ENCODE measurements around the gene RNU6-8.

DNA sequence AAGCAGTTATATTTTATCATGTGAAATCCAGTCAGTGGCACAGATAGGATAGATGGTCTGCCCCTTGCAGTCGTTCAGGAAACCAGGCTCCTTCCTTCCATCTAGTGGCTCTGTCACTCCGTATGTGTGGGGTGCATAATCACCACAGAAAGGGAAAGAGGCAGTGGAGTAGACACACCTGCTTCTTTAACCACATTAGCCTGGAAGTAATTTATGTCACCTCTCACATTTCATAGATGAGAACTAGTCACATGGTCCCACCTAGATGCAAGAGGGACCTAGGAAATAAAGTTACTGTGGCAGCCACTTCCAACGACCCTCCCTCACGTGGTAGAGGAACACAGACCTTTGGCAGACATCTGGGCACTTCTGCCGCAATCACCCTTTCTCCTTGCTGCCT is 14.2 kb upstream of the RNU6-8 start:
- TF ChIP-seq REST (IDR thresholded peaks at IDR 0.05; ENCODE audit: low read depth), result no peak
- TF ChIP-seq RAD21 (IDR thresholded peaks at IDR 0.05; ENCODE audit: low read depth), result no peak
- TF ChIP-seq EP300 (IDR thresholded peaks at IDR 0.05; ENCODE audit: borderline replicate concordance), result no peak
- TF ChIP-seq, protein P1, sequence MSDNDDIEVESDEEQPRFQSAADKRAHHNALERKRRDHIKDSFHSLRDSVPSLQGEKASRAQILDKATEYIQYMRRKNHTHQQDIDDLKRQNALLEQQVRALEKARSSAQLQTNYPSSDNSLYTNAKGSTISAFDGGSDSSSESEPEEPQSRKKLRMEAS (IDR thresholded peaks at IDR 0.05), result no peak
- no peak for TF ChIP-seq EGR1 (IDR thresholded peaks at IDR 0.05)
- TF ChIP-seq YY1 (IDR thresholded peaks at IDR 0.05; ENCODE audit: low read depth), result no peak
- TF ChIP-seq CEBPB (IDR thresholded peaks at IDR 0.05), result no peak
- TF ChIP-seq FOXM1 (IDR thresholded peaks at IDR 0.05; ENCODE audit: borderline replicate concordance, low read depth), result no peak
- no peak for TF ChIP-seq TAF1 (IDR thresholded peaks at IDR 0.05; ENCODE audit: low read depth)
- TF ChIP-seq NFIC (IDR thresholded peaks at IDR 0.05), result no peak
